ENCODE data around the gene LRGUK.

Gene LRGUK

GRCh38 chr7:134278502-134279153, 151.5 kb downstream of the LRGUK start:
- TF ChIP-seq CTCF (IDR thresholded peaks at IDR 0.05; ENCODE audit: extremely low read depth, missing control alignments) = no peak
- DNase-seq (ENCODE audit: low spot score) = no peak

- no peak for TF ChIP-seq CTCF (IDR thresholded peaks at IDR 0.05; ENCODE audit: extremely low read depth, missing control alignments)
- DNase-seq (ENCODE audit: low spot score) = no peak
Measured at GRCh38 chr7:134279336-134279735, 152.2 kb downstream of the LRGUK start.

- TF ChIP-seq CTCF (IDR thresholded peaks at IDR 0.05; ENCODE audit: extremely low read depth, missing control alignments) = no peak
- no peak for DNase-seq (ENCODE audit: low spot score)
Measured at GRCh38 chr7:134279898-134280297, 152.8 kb downstream of the LRGUK start.

GRCh38 chr7:134280508-134280907, 153.4 kb downstream of the LRGUK start:
- no peak for DNase-seq (ENCODE audit: low spot score)
- no peak for TF ChIP-seq CTCF (IDR thresholded peaks at IDR 0.05; ENCODE audit: extremely low read depth, missing control alignments)

- TF ChIP-seq CTCF (IDR thresholded peaks at IDR 0.05; ENCODE audit: extremely low read depth, missing control alignments) = no peak
Measured at GRCh38 chr7:134284011-134284410, 156.9 kb downstream of the LRGUK start.

GRCh38 chr7:134284952-134285351, 157.8 kb downstream of the LRGUK start:
- no peak for TF ChIP-seq CTCF (IDR thresholded peaks at IDR 0.05; ENCODE audit: extremely low read depth, missing control alignments)
- no peak for DNase-seq (ENCODE audit: low spot score)

More at GRCh38 chr7:134284011-134284410, 156.9 kb downstream of the LRGUK start:
- DNase-seq (ENCODE audit: low spot score) = no peak

- TF ChIP-seq CTCF (IDR thresholded peaks at IDR 0.05; ENCODE audit: extremely low read depth, missing control alignments) = no peak
- no peak for DNase-seq (ENCODE audit: low spot score)
Measured at GRCh38 chr7:134287916-134288659, 160.9 kb downstream of the LRGUK start.
